MG63 (cell line): Measurements from ENCODE around the gene ACTL10. TPM values are rescaled to one million over a fixed set of nuclear protein-coding genes. Genes with fewer than 3 reads are reported as not detected.

Experiments used
- total RNA-seq: library from RNA; depleted of rRNA; stranded (reverse); fragments of >200 nt; shearing (Covaris generic); gene quantifications from 2 replicates; pipeline ENCODE4 v1.2.3, GENCODE V29; 2014; ENCODE audit warnings: low replicate concordance; rRNA removed

ACTL10 gene
- total RNA-seq, 1 experiment from 2014 or later: 3.5 TPM

Other genes with a start within 250 kb of the ACTL10 start
- 14.0 and 15.7 TPM in 2 replicates for gene SNTA1, start 223.2 kb upstream of the ACTL10 start, total RNA-seq
- 7.2 and 7.5 TPM in 2 replicates for gene CBFA2T2, start 176.8 kb upstream of the ACTL10 start, total RNA-seq
- gene C20orf144, start 4.6 kb upstream of the ACTL10 start, total RNA-seq: not detected in 2 replicates
- 4.4 and 17.4 TPM in 2 replicates for gene NECAB3, start 7.5 kb downstream of the ACTL10 start, total RNA-seq
- 52.1 and 57.2 TPM in 2 replicates for gene E2F1, start 19.4 kb downstream of the ACTL10 start, total RNA-seq
- 1.5 and 2.7 TPM in 2 replicates for gene PXMP4, start 53.4 kb downstream of the ACTL10 start, total RNA-seq
- 1.0 and 1.5 TPM in 2 replicates for gene ZNF341, start 65.1 kb downstream of the ACTL10 start, total RNA-seq
- gene CHMP4B, start 144.4 kb downstream of the ACTL10 start, total RNA-seq: 73.9 and 82.3 TPM in 2 replicates